22Rv1 (cell line): ENCODE results near the gene ICAM1.

Source experiments
- CTCF ChIP-seq: fragments of 450-650 bp; IDR thresholded peaks from 2 replicates; pipeline ENCODE4 v1.5.1; 2017; ENCODE audit warnings: mild to moderate bottlenecking
- ZFX ChIP-seq: fragments of 450-650 bp; IDR thresholded peaks from 2 replicates; pipeline ENCODE4 v1.6.1; 2017; ENCODE audit warnings: antibody characterized with exemption, borderline replicate concordance

GRCh38 chr19:10246511-10246910 is 24.4 kb upstream of the ICAM1 start:
- TF ChIP-seq CTCF, result no peak
- no peak for TF ChIP-seq ZFX
